ENCODE results near the gene TTC12. TPM values are rescaled to one million over a fixed set of nuclear protein-coding genes. Genes with fewer than 3 reads are reported as not detected.

The TTC12 gene
- total RNA-seq, 1 experiment from 2014 or later = 7.6 TPM

GRCh38 chr11:113387605-113388211, 73.3 kb downstream of the TTC12 start, which contains the start of gene ANKK1 (continued):
- TF ChIP-seq E2F1 (CRISPR knock-in tag; IDR thresholded peaks at IDR 0.05) = 0 out of 2 replicates have a peak, but pooled peaks have one; percentile 70
- peak; percentile 75; the same call in 1 of the 2 replicates for TF ChIP-seq MYBL2 (CRISPR knock-in tag; IDR thresholded peaks at IDR 0.05)
- no peak for TF ChIP-seq SMAD4 (CRISPR knock-in tag; IDR thresholded peaks at IDR 0.05)
- no peak for TF ChIP-seq OVOL2 (CRISPR knock-in tag; IDR thresholded peaks at IDR 0.05; ENCODE audit: borderline replicate concordance)
- TF ChIP-seq FOXP1 (CRISPR knock-in tag; IDR thresholded peaks at IDR 0.05; ENCODE audit: borderline replicate concordance) = peak; percentile 96
- TF ChIP-seq E2F4 (CRISPR knock-in tag; IDR thresholded peaks at IDR 0.05; ENCODE audit: borderline replicate concordance, low read depth) = peak; percentile 76; the same call in 1 of the 2 replicates
- TF ChIP-seq TP53 (CRISPR knock-in tag; IDR thresholded peaks at IDR 0.05) = peak; percentile 81; the same call in 1 of the 2 replicates
- no peak for TF ChIP-seq MXD4 (CRISPR knock-in tag; IDR thresholded peaks at IDR 0.05; ENCODE audit: borderline replicate concordance)
- TF ChIP-seq TEAD1 (CRISPR knock-in tag; IDR thresholded peaks at IDR 0.05) = peak; percentile 84; the same call in 1 of the 2 replicates
- TF ChIP-seq ZNF232 (CRISPR knock-in tag; IDR thresholded peaks at IDR 0.05) = peak; percentile 35; the same call in 1 of the 2 replicates
- TF ChIP-seq ZNF671 (CRISPR knock-in tag; IDR thresholded peaks at IDR 0.05) = no peak
- TF ChIP-seq ZNF263 (CRISPR knock-in tag; IDR thresholded peaks at IDR 0.05; ENCODE audit: low read depth) = no peak
- peak; percentile 67; the same call in 1 of the 2 replicates for TF ChIP-seq ATF2 (CRISPR knock-in tag; IDR thresholded peaks at IDR 0.05; ENCODE audit: borderline replicate concordance, low read depth)
- peak; percentile 80 for TF ChIP-seq FOXK1 (CRISPR knock-in tag; IDR thresholded peaks at IDR 0.05)
- TF ChIP-seq MAX (CRISPR knock-in tag; IDR thresholded peaks at IDR 0.05) = peak; percentile 97
- TF ChIP-seq ZNF425 (CRISPR knock-in tag; conservative IDR thresholded peaks at IDR 0.05) = no peak
- no peak for TF ChIP-seq ZNF219 (CRISPR knock-in tag; IDR thresholded peaks at IDR 0.05; ENCODE audit: borderline replicate concordance)
- TF ChIP-seq PRDM15 (CRISPR knock-in tag; IDR thresholded peaks at IDR 0.05) = peak; percentile 35; the same call in 1 of the 2 replicates
- TF ChIP-seq ARID4B (CRISPR knock-in tag; IDR thresholded peaks at IDR 0.05; ENCODE audit: borderline replicate concordance) = 0 out of 2 replicates have a peak, but pooled peaks have one; percentile 18
- no peak for TF ChIP-seq ZNF317 (CRISPR knock-in tag; IDR thresholded peaks at IDR 0.05; ENCODE audit: borderline replicate concordance, low read depth)
- TF ChIP-seq NR2C2 (CRISPR knock-in tag; IDR thresholded peaks at IDR 0.05) = 0 out of 2 replicates have a peak, but pooled peaks have one; percentile 54
- TF ChIP-seq NR3C1 (CRISPR knock-in tag; conservative IDR thresholded peaks at IDR 0.05; ENCODE audit: low read depth) = 0 out of 2 replicates have a peak, but pooled peaks have one; percentile 74
